ENCODE results near the gene WNK2.
"Not testable (repeated sequence)": the region's sequence is repeated elsewhere in the genome, so short reads cannot be mapped to it uniquely, and the experiment has no call there.

The WNK2 gene

DNA sequence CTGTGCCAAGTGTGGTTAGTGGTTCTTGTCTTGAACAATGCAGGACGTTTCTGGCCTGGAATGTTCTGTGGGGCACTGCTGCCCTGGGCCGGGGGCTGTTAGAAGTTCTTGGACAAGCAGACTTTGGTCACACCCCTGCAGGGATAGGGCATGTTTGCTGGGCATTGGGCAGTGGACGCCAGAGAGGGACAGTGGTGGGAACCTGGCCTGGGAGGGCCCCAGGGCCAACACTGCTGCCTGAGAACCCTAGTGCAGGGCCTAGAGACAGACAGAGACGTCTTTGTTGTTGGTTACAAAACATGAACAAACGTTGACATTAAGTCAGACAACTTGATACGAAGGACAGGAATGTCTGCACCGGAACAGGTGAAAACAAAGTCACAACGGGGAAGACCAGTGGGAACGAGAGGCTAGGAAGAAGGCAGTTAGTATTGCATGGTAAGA, 57.0 kb downstream of the WNK2 start:
- DNase-seq = no peak

DNA sequence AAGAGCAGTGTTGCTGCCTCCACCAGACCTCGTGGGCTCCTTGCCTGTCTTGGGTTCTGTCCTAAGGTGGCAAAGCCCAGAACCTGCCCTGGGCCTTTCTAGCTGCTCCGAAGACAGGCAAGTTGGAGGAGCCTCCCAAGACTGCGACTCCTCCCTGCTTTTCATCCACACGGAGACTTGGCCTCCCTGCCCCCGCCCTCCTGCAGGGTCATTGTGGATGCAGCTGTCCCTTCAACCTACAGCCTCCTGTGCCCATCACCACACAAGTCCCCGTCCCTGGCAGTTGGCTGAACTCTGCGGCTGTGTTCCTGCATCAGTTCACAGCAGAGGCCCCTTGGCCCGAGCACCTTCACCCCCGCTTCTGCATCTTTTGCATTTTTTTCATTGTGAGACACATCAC, 59.2 kb downstream of the WNK2 start:
- DNase-seq = no peak

DNA sequence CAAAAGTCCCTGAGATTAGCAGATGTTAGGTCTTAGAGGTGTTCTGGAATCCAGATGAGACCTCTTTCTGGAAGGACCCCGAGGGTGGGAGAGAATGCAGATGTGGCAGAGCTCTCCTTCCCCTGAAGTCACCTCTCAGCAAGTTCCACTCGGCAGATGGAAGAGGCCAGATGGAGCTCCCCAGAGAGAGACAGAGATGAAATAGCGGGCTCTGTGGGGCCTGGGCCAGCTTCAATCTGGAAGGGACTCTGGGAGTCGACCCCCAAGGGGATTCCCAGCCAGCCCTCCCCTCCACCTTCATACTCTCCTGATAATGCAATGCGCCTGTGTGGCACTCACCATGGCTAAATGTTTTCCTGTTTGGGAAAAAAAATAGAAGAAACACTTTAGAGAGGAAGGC, 60.2 kb downstream of the WNK2 start:
- no peak for DNase-seq

DNA sequence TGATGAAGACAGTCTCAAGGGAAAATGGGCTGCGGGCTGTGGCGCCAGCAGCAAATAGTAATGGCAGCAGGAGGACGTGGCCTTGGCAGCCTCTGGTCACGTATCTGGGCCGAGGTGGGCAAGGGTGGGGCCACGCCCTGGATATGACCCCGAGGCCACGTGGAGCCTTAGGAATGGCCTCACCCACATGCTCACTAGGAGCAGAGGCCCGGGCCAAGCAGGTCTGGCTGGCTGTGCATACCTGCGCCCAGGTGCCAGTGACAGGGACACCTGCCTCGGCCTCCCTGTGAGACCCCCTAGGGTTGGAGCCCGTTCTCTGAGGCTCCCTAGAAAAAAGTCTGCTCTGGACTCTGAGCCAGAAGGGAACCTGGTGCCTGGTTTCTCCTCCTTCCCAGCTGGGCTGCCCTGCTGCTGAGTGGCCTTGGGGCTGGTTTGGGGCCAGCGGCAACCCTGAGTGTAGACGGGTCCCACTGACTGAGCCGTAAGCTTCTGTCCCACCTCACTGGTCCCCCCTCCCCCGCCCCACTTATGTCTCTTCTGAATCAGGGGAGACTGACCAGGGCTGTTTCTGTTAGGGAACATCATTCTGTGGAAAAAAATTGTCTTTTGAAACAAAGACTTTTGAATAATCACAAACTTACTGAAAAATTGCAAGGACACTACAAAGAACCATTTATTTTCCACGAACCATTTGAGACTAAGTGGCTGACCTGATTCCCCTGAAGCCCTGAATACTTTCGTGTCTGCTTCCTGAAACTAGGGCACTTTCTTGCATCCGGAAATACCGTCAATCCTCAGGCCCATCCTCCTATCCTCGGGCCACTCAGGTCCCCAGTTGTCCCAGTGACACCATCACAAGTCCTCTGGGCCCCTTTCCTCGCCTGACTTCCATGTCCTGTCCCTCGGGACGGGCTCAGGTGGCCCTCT, 60.8 kb downstream of the WNK2 start:
- DNase-seq = no peak

DNA sequence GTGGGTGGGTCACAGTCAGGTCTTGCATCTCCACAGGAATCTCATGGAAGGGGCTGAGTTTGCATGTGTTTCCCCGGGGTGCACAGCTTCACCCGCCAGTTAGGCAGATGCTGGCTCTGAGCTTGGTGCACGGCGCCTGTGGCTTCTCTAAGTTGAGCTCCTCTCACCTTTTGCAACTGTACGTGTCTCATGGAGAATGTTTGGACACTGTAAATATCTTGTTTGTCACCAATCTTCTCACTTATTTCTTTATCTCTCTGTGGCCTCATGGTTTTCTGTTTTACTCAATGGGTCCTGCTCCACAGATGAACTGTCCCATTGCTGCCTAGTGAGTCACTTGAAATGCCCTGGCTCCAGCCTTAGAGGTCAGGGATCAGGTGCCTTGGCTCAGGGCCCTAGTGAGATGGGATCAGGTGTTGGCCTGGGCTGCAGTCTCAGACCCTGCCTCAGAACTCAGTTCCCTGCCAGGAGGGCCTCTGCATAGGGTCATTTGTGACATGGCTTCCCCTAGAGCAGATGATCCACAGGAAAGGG, 61.6 kb downstream of the WNK2 start:
- DNase-seq = no peak

DNA sequence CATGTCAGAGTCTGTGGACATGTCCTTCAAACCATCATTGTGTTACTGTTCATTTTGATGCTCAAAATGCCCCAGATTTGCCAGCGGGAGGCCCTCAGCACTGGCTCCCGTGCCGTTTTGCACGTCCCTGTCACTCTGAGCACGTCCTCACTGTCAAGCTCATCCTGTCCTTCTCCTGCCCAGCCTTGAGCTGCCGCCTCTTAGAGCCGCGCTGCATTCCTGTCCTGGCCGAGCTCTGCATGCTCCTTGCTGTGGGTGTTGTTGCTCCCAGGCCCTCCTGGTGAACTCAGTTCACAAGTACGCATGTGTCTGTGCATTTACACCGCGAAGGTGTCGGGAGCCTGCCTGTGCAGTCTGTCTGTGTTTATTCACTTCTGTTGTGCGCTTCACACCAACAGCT, 62.2 kb downstream of the WNK2 start:
- DNase-seq = no peak

DNA sequence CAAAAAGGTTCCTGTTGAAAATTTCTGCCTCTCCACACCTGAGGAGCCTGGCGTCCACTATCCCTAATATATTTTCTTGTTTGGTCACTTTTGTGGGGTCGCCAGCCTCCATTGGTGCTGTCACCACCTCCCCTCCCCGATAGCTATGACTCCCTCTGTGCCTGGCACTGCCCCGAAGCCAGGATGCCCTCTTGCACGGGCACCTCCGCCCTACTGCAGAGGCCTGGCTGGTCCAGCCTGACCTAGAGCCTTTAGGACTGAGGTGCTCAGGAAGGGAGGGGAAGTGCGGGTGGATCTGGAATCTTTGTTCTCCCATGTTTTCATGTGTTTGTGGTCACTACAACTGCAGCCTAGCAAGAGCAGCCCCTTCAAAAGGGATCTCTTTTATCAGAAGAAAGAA, 62.6 kb downstream of the WNK2 start:
- DNase-seq = no peak

DNA sequence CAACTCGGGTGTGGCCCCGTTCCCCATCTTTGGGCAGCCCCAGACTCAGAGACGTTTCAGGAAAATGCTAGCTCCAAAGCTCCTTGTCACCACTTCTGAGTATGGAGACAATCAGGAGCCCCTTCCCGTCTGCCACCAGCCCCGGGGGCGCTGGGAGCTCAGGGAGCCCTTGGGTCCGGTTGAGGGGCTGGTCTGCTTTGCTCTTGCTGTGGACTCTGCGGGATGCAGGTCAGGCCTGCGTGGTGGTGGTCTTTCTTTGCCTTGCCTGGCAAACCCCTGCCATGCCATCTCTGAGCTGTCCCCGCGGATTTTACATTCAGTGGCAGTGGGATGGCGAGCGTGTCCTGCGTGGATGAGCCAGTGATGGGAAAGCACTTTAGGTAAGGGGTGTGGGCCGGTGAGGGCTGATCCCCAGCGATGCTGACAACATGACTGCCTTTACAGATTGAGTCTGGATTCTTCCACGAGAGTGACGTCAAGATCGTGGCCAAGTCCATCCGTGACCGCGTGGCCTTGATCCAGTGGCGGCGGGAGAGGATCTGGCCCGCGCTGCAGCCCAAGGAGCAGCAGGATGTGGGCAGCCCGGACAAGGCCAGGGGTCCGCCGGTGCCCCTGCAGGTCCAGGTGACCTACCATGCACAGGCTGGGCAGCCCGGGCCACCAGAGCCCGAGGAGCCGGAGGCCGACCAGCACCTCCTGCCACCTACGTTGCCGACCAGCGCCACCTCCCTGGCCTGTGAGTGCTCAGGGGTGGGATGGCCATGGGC, 63.3 kb downstream of the WNK2 start:
- DNase-seq = no peak

DNA sequence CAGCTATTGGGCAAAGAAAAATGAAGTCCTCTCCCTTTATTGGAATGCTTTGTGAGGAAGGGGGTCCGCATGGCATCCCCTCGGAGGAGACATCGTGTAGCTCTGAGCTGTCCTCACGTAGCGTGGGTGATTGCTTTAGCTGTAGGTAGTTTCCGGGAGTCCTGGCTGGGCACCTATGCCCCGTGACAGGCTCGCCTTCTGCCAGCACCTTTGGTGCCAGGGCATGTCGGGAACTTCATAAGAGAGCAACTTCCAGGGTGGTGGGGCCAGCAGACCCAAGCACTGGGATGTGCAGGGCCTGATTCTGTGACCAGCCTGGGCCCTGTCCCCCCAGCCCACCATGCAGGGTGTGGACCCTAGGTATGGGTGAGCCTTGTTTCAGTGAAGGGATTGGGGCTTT, 64.0 kb downstream of the WNK2 start:
- no peak for DNase-seq

DNA sequence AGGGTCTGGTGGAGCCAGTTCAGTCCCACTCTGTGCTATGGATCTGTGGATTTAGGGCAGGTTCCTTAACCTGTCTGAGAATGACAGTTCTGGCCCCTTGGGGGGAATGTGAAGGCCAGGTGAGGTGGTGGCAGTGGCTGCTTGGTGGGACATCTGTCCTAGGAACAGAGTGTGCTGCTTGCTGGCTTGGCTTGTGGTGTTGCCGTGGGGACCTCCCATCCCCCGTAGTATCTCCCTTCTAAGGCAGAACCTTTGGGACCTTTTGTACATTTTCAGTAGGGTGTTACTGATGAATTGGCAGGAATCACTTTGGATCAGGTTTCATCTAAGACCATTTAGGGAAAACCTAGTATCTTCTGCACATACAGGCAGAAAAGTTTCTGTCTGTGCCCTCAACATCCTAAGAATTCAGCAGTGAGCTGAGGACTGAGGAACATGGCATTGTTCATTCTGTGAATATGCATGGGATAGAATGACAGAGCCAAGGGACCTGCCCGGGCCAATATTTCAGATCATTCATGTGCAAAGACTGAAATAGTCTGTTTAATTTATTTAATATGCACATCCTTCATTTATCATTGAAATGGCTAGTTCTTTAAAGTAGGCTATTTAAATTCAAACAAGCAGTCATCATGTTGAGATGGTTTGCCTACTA, 64.6 kb downstream of the WNK2 start:
- no peak for DNase-seq

DNA sequence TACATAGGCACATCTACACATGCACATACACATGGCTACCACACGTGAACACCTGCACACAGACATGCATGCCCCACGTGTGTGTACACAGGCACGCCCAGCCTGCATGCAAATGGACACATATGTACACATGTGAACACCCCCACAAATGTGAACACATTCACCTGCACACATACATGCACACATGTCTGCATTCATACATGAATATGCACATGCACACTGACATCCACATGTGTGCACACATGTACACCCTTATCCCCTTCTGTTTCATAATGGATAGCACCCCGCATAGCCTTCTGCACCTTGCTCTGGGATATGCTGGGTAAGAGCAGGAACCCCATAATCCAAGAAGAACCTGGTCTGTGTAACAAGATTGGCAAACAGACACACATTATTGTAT, 66.2 kb downstream of the WNK2 start:
- no peak for DNase-seq

DNA sequence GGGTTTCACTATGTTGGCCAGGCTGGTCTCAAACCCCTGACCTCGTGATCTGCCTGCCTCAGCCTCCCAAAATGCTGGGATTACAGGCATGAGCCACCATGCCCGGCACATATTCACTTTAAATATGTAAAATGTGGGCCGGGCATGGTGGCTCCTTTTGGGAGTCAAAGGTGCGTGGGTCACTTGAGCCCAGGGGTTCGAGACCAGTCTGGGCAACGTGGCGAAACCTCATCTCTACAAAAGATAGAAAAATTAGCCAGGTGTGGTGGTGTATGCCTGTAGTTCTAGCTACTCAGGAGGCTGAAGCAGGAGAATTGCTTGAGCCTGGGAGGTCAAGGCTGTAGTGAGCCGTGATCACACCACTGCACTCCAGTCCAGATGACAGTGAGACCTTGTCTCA, 67.4 kb downstream of the WNK2 start:
- DNase-seq = not testable (repeated sequence)

DNA sequence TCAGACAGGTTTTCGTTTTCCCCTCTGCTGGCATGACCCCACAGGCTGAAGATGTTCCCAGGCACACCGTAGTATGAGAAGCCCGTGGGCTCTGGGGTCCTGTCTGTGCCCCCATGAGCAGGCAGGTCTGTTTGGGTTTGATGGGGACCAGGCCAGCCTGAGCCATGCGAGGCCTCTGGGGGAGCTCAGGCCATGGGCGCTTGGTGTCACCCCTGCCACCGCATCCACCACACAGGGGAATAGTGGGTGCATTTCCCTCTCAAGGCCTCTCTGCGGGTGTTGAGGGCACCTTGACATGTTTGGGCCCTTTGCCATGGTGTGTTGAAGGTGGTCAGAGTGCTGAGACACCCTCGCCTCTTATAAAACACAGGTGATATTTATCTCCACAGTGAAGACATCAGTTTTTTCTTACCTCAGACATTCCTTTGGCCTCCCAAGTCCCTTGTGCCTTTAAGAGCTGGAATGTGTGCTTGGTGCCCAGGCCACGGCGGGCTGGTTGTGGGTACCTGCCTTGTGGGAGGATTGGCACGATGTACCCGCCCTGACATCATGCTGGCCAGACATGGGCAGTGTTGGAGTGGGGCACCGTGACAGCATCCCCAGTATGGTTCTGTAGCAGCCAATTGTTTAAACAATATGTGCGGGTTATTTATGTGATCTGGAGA, 68.3 kb downstream of the WNK2 start:
- DNase-seq = no peak

DNA sequence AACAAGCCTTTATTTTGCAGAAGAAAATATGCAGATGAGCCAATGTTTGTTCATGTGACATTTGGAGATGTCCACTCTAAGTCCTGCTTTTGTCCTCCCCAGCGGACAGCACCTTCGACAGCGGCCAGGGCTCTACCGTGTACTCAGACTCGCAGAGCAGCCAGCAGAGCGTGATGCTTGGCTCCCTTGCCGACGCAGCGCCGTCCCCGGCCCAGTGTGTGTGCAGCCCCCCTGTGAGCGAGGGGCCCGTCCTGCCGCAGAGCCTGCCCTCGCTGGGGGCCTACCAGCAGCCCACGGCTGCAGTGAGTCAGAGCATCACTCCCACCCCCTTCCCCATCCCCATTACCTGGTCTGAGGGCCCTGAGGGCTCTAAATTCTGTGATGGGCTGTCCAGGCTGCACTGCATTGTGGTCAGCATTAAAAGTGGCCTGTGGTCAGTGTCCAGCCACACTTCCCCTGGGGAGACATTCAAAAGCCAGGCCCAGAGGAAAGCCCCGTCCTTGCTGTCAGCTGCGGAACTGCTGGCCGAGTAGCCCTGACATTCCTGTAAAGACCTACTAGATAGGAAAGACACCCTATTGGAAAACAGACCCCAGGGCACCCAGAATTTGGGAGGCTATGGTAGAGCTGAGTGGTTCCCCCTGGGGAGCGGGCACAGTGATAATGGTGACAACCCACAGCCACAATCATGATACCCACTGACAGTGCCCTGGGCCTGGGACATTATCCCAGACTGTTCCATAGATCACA, 69.0 kb downstream of the WNK2 start:
- no peak for DNase-seq

DNA sequence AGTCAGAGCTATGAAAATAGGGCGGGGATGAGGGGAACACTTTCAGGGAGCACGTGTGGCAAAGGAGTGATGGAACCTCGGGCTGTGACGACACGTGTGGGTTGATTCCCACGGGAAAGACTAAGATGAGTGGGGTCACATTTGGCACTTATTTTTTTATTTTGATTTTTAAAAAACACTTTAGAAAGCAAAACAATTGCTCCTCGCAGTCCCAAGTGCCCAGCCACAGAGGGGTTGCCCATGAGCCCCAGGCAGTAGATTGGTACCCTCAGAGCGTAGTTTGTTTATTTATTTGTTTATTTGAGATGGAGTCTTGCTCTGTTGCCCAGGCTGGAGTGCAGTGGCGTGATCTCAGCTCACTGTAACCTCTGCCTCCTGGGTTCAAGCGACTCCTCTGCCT, 69.7 kb downstream of the WNK2 start:
- DNase-seq = no peak

DNA sequence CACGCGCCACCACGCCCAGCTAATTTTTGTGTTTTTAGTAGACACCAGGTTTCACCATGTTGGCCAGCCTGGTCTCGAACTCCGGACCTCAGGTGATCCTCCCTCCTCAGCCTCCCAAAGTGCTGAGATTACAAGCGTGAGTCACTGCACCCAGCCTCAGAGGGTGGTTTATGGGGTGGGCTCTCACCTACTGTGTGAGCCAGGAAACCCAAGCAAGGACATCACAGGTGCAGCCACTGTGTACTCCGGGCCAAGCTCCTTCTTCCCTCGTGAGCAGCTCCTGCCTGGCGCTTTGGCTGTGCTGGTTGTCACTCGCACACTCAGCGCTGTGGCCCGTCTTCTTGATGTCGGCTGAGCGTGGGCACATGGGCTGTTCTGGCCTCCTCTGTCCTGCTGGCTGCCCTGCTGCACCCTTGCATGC, 70.1 kb downstream of the WNK2 start:
- no peak for DNase-seq

DNA sequence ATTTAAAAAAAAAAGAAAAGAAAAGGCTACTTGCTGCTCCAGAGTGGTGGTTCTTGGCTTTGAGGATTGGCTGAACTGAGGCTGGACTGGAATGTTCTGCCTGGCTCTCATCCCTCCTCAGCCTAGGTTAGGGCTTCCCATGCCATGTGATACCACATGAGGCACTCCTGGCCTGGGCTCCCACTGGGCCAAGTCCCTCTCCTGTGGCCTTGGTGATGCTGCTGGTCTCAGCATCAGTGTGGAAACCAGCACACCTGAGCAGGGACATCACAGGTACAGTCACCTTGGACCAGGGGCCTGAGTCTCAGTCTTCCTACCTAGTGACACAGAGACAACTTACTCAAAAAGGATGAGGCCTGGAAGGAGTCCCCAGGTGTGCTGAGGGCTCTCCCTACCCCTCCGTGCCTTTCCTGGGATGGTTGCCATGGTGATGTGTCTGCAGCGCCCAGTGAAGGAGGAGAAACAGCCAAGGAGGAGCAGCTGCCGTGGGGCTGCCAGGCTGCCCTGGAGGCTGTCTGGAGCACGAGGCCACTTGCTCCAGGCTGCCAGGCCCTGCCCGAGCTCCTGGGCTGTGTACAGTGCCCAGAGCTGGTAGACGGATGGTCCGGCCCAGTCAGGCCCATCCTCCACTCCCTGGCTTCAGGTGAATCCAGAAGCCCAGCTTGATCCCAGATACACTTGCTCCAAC, 71.0 kb downstream of the WNK2 start:
- peak; percentile 60 for DNase-seq

DNA sequence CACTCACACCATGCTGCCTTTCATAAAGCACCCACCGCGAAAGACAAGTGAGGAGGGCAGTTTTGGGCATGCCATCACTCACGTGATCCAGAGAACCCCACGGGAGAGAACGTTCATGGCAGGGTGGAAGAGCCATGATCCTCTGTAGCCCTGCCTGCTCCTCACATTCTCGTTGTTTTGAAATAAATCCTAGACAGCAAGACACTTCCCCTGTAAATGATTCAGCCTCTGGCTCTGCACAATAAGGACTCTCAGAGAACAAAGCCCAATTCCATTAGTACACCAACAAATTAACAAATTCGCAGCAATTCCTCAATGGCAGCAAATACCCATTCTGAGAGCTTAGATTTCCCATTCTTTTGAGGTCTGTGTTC, 71.5 kb downstream of the WNK2 start:
- DNase-seq = no peak

DNA sequence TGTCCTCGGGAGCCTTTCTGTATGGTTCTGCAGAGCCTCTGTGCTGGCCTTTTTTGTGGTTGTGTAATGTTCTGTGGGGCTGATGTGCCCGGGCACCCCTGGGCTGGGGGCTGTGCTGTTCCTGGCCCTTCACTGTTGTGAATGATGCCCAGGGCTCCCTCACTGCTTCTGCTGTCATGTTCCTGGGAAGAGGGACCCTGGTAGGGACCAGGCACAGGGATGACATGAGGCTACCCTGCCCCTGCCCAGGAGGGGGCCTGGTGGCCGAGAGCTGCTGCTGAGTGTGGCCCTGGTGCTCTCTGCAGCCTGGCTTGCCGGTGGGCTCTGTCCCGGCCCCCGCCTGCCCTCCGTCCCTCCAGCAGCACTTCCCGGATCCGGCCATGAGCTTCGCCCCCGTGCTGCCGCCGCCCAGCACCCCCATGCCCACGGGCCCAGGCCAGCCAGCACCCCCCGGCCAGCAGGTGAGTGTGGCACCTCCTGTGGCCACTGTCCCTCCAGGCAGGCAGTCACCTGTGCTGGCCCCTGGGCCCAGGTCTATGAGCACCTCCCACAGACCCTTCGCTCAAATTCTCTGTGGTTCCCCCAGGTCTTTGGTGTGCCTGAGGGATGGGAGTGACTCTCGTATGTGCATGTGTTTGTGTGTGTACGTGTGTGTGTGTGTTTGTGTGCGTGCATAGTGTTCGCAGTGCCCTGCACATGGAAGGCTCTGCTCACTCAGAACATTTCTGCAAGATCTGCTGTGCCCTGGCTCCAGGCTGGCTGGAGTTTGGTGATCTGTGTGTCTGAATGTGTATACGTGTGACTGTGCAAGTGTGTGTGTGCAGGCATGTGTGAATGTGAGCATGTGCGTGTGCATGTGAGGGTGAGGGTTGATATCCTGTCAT, 72.3 kb downstream of the WNK2 start:
- no peak for DNase-seq

All from NCI-H1105 treated with DMSO at 0.1 percent for 48 hours (cell line).